ENCODE results near the gene SLC22A24. TPM values are rescaled to one million over a fixed set of nuclear protein-coding genes. Genes with fewer than 3 reads are reported as not detected.

SLC22A24 gene, protein sequence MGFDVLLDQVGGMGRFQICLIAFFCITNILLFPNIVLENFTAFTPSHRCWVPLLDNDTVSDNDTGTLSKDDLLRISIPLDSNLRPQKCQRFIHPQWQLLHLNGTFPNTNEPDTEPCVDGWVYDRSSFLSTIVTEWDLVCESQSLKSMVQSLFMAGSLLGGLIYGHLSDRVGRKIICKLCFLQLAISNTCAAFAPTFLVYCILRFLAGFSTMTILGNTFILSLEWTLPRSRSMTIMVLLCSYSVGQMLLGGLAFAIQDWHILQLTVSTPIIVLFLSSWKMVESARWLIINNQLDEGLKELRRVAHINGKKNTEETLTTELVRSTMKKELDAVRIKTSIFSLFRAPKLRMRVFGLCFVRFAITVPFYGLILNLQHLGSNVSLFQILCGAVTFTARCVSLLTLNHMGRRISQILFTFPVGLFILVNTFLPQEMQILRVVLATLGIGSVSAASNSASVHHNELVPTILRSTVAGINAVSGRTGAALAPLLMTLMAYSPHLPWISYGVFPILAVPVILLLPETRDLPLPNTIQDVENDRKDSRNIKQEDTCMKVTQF
- not detected in 2 replicates for total RNA-seq

DNA sequence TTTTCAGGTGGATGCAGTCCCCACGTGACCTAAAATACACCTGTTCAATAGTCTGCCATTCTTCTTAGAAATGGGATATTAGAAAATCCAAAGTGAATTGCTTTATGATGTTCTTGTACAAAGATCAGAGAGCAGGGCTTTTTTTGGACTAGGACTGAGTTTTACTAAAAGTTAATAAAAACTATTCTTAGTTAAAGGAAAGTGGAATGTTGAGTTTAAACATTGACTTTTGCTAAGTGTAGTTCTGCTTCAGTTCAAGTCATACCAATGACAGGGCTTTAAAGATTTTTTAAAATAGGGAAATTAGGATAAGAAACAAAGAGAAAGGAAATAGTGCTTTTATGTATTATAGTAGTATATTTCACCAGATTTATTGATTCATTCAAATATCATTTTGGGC lies at the start of gene SLC22A24:
Gene SLC22A24 (minus strand): TSS at position 101 of the 400 bp plus-strand sequence. CDS start 442 bp downstream, outside the sequence.

Other genes starting within 250 kb of the SLC22A24 start
- gene CHRM1, start 222.9 kb downstream of the SLC22A24 start, total RNA-seq, result not detected in 2 replicates
- not detected in 2 replicates for gene SLC22A6, start 159.3 kb downstream of the SLC22A24 start, total RNA-seq
- gene SLC22A8, start 128.4 kb downstream of the SLC22A24 start, total RNA-seq, result not detected in 2 replicates
- gene SLC22A25, start 99.4 kb upstream of the SLC22A24 start, total RNA-seq, result not detected in 2 replicates
- not detected in 2 replicates for gene SLC22A9, start 225.6 kb upstream of the SLC22A24 start, total RNA-seq

Data from subcutaneous preadipocyte (primary cell).